ENCODE measurements around the gene MSI2.
A peak's percentile ranks its signal among the peaks of the same experiment; 100 is the strongest.

MSI2 gene

DNA sequence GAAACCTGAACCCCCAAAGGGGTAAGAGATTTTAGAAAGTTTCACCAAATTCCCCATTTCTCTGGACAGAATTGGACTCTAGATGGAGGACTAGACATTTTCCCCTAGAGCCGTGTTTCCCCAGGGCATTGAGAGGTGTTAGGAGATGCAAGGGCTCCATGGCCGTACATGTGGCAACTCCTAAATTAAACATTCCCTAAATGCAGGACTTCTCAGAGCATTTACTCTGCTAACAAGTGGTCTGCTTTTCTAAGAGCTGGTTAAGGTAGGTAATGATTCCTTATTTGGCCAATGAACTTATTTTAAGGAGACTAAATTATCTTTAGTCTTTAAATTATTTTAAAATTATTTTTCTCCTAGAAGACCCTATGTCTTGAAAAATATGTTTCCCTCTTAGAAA is 200.9 kb downstream of the MSI2 start:
- DNase-seq (ENCODE audit: low read depth in 2 of 2) = no peak

DNA sequence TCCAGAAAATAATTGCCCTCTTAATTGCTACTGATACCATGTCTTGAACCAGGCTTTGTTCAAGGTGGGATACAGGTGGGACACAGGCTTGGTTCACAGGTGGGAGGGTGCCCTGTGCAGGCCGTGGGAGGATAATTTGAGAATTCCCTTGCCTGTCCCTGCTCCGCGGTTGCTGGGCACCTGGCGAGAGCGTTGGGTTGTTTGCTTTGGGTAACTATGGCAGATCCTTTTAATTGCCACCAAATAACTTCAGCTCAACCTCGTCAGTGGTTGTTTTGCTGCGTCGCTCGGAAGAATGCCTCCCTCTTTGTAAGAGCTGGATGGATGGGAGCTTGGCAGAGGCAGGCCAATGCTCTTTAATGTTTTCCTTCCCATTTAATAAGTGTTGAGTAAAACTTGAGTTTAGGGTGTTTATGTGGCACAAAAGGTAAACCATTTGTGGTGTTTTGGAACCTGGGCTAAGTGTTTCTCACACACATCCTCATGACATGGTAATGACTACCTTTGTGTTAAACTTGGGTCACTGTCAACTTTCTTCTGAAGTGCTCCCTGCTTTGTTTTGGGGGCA is 202.5 kb downstream of the MSI2 start:
- DNase-seq (ENCODE audit: low read depth in 2 of 2) = no peak

DNA sequence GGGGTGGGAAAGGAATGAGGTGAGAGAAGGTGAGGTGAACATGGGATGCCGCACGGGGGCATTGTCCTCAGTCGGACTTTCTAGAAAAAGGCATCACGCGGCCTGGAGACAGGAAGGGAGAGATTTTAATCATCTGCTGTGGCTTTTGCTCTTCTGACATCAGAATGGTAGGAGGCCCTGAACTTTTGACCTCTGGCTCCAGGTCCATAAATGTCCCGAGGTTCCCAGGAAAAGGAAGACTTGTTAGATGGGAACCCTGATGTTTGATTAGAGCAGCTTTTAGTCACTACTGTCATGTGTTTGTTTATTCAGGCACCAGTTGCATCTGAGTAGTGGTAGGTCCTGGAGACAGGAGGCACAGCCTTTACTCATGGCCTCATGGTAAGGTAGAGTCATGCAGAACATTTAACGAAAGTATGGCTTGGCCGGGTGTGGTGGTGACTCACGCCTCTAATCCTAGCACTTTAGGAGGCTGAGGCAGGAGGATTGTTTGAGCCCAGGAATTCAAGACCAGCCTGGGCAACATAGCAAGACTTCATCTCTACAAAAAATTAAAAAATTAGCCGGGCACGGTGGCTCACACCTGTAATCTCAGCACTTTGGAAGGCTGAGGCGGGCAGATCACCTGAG is 203.1 kb downstream of the MSI2 start:
- peak in 1 of 2 donors; percentile 39 for DNase-seq (ENCODE audit: low read depth in 2 of 2)

DNA sequence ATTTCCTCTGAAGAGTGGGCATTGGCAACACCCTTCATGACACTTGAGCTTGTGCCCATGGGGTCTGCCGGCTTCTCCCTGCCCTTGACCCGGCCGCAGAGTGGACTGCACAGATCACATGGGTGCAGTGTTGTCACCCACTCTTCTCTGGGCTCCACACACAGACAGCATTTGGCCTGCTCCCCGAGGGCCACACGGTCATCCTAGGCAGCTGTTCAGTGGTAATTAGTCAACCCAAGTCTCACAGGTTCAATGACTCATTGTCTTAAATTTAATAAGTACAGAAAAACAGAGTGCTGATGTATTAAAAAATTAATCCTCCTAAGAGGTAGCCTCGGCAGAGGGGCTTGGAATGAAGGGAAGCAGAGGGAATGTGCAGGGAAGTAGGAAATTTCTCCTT is 204.8 kb downstream of the MSI2 start:
- peak in 1 of 2 donors; percentile 40 for DNase-seq (ENCODE audit: low read depth in 2 of 2)

DNA sequence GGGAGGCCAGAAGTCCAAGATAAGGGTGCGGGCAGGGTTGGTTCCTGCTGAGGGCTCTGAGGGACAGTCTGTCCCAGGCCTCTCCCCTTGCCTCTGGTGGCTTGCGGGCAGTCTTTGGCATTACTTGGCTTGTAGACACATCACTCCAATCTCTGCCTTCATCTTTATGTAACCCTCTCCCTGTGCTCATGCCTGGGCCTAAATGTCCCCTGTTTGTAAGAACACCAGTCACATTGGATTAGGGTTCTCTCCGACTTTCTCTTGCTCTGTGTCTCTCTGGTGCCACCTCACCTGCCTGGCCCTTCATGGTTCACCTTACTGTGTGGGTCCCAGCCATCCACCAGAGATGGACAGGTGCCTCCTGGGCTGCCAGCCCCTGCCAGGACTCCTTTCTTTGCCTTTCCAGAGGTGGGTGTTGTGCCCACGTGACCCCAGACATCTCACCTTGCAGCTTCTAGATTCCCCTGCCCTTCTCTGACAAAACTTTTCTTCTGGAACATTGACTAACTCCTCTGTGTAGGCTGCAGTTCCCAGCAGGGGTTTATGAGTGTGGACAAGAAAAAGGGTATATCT is 205.8 kb downstream of the MSI2 start:
- no peak for DNase-seq (ENCODE audit: low read depth in 2 of 2)

DNA sequence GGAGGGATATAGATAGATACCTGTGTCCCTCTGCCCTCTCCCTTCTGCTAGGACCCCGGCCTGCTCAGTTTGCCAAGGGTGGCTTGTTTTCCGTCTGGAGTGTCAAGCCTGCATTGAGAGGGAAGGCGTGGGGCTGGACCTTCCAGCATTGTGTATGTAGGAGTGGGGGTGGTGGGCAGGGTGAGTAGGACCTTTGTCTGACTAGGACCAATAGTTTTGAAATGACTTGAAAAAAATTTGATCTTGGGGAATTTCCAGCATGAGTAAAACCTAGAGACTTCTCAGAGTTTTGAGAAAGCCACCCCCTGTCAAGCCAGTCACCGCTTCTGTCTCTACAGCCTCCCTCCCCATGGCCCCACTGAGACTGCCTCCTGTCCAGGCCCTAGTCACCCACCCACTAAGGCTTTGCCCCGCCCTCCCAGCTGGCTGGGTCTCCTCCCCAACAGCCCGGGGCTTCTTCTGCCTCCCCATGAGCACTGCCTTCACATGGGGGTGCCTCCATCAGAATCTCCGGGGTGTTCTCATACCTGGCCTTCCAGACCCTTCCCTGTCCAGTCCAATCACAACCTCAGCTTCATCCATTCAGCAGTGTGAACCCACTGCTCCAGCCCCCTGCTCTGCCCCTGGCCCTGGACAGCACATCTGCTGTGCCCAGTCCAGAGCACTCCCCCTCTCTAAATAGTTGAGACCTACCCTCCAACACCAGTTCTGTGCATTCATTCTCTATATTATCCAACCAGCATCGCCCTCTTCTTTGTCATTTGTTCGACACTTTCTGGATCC is 207.0 kb downstream of the MSI2 start:
- DNase-seq (ENCODE audit: low read depth in 2 of 2) = peak; percentile 84 to 90

DNA sequence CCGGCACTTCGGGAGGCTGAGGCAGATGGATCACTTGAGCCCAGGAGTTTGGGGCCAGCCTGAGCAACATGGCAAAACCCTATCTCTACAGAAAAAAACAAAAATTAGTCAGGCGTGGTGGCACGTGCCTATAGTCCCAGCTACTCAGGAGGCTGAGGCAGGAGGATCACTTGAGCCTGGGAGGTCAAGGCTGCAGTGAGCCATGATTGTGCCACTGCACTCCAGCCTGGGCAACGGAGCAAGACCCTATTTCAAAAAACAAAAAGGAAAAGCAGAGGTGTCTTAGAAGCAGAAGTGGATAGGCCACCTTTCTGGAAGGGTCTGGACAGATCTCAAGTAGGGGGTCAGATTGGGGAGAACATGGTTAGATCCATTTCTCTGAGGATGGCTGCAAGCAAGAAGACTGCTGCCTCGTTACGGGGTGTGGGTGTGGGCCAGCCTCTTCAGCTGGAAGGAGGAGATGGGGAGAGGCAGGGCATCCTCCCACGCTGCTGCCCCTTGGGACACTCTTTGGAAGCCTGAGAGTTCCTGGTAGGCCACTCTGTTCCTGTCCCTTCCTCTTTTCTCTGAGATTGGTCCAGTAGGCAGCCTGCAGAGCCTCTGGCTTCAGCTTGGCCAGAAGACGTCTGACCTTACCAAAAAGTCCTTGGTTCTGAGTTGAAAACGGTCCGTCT is 208.0 kb downstream of the MSI2 start:
- DNase-seq (ENCODE audit: low read depth in 2 of 2) = no peak

DNA sequence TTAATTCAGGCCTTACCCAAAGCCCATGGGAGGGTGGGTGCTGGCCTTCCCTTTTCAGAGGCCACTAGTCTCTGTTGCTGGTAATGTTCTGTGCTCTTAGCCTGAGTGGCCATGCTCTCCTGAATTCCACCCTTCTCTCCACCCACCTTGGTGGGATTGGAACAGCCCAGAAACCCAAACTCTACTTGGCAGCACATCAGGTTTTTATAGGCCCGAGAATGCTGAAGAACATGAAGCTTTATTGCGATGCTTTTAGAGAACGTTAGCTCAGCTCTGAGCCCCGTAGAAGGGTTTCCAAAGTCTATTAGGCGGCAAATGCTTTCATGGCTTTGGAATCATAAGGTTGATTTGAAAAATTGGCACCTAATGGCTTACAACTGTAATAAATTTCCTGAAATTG is 209.3 kb downstream of the MSI2 start:
- DNase-seq (ENCODE audit: low read depth in 2 of 2) = no peak

DNA sequence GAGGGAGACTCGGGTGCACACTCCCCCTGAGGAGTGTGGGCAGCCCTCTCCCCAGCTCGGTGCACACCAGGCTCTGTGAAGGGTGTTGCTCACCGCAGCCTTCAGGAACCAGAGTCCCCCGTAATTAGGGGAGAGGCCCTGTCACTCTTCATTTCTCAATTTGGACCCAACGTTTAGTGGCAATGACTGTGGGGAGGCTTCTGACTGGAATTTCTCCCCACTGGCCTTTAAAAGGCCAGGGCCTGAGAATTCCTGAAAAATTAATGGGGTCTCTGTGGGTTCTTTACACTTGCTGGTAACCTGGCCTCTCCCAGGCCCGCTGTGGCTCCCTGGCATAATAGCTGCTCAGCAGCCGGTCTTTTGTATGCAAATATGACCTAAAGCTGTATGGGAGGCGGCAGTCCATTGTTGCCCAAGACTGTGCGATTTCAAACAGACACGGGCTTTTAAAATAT is 209.7 kb downstream of the MSI2 start:
- DNase-seq (ENCODE audit: low read depth in 2 of 2) = no peak

DNA sequence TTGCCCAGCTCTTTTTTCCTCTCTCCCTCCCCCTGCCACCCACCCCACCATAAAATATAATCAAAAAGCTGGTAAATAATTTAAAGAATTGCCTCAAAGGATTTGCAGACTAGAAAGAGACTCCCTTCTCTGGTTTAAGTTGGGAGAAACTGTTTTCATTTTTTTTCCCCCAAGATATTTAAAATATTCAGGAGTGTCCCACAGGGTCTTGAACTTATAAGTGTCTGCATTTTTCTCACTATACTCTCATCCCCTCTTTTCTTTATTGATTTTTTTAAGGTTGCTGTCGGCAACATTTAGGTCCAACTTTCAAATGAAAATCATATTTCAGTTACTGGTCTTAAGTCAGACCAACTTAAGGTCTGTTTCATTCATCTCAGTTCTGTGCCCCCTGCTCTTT is 210.2 kb downstream of the MSI2 start:
- DNase-seq (ENCODE audit: low read depth in 2 of 2) = no peak

DNA sequence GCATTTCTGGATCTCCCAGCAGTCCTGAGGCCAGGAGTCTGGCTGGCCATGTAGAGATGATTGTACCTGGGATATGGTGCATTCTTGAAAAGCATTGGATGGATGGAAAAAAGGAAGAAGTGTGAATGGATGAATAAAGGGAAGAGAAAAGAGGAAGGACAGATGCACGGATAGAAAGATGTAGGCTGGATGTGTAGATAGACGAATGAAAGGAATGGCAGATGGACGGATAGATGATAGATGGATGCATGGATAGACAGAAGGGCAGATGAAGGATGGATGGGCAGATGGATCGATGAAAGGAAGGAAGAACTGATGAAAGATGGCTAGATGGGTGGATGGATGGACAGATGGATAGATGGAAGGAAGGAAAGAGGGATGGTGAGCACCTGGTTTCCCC is 210.9 kb downstream of the MSI2 start:
- DNase-seq (ENCODE audit: low read depth in 2 of 2) = no peak

DNA sequence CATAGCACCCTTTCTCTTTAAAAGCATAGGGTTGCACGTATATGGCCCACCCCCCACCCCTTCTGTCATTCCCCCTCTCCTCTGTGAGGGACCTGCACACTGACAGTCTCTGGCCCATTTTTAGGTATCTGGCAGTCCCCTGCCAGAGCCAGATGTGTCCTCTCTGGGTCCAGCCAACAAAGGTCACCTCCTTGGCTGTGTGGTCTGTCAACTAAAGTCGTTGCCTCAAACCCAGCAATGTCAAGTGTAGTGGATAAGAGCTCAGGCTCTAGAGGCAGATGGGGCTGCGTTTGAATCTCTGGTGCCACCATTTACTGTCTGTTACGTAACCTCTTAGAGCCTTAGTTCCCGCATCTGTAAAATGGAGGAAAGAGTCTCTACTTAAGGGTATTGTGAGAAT is 211.5 kb downstream of the MSI2 start:
- DNase-seq (ENCODE audit: low read depth in 2 of 2) = no peak

DNA sequence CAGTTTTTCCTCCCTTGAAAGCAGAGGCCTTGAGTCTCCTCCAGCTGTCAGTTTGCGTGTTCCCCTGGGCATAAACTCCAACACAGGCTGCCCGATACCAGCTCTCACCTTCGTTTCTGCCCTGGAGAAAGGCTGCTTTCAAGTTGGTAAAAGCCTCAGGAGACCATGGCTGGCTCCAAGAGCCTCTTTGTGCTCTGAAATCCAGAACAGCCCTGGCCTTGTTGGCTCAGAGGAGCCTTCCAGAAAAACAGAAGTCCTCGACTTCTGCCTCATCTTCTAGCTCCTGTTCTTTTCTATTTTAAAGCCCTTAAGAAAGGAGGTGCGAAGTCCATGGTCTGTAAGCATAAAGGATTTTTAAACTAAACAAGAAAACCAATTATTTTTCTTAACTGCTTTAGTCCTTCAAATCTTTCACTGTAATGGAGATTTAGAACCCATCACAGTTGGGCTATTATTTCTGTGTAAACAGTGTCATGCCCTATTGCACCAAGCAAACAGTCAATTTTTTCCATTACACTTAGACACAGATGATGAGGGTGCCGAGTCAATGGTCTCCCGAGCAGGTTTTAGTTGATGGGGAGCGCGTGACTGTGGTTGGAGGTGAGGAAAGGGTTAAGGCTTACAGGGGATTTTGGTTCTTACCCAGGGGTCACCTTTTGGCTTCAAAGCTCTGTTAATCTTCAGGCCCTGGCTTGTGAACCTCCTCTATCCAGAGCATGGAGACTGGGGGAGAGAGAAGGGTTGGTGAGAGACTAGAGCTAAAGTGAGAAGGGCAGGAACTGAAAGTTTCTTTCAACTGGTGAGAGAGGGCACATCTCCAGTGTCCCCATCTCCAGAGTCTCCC is 212.8 kb downstream of the MSI2 start:
- DNase-seq (ENCODE audit: low read depth in 2 of 2) = no peak

DNA sequence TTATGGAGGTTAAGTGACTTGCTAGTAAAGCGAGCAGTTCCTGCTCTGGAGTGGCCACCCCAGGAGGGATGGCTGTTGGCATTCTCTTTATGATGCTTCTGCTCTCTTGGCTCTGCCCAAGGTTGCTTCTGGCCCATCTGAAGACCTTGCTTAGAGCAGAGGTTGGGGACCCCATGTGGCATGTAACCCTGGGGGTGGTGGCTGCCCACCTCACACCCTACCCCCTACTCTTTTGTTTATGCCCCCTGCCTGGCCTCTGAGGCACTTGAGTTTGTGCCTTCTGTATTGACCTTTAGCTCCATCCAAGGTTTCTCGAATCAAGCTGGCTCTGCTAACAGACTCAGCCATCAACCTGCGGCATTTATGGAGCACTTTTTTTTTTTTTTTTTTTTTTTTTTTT is 214.6 kb downstream of the MSI2 start:
- DNase-seq (ENCODE audit: low read depth in 2 of 2) = no peak

DNA sequence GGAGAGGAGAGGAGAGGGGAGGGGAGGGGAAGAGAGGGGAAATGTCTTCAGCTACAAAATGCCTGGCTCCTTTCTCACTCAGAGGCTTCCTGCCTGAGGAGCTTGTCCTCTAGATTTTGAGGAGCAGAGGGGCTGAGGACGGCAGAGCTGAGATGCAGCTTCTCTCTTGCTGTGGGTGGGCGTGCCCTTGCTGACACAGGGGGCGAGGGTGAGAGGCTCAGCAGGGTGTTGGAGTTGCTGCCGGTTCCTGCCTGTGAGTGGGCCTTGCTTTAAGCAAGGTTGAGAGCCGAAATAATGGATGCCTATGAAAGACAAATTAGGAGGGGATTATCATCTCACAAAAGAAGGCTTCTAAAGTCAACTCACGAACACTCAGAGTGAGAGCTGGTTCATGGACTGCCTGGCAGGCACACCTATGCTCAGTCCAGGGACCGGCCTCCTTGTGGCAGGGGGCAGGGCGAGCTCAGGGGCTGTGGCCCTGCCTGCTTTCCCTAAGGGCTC is 215.6 kb downstream of the MSI2 start:
- DNase-seq (ENCODE audit: low read depth in 2 of 2) = no peak

DNA sequence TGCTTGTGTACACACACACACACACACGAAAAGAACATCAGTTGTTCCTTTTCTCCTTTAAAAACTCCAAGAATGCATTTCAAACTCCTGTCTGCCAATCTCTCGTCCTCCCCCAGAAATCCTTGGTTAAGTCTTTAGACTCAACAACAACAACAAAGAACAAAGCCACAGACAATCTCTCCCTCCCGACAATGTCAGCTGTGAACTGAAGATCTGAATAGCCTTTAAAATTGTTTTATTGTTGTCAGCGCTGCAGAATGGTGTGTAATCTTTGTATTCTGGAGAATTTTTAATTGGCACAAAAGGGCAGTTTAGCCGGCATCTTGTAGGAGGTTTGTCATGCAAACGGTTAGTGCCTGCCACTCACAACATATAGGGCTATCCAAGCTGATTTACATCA is 219.5 kb downstream of the MSI2 start:
- DNase-seq (ENCODE audit: low read depth in 2 of 2) = no peak

DNA sequence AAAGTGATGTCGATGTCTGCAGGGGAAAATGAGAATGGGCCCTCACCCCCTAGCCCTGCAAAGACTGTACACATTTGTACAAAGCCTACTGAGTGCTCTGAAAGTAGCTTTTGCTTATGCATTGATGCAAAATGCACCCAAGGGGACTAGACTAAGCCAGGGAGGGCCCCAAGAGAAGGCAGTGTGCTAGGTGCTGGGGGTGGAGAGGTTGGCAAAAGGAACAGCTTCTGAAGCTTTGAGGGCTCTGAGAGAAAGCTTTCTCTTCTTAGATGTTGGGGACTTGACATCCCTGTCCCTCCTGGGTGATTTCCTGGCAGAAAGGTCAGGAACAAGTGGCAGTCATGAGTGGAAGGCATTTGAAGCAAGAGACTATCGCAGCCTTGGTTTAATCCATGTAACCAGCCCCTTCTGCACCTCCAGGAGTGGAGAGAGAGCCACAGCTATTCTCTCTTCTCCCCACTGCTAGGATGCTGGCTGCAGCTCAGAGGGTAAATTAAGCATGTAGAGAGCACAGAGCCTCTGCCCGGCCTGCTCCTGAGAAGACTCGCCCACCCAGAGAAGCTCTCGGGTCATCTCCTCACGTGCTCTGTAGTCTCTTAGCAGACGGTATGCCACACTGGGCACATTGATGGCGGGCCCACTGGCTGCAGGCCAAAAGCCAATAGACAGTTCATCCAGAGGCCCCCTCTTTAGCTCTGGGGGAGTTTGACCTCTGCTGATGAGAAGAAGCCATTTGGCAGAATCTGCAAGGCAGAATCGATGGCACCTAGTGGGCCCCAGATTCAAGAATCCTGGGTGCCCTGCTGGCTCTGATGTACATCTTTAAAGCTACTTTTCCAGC is 221.4 kb downstream of the MSI2 start:
- no peak for DNase-seq (ENCODE audit: low read depth in 2 of 2)

DNA sequence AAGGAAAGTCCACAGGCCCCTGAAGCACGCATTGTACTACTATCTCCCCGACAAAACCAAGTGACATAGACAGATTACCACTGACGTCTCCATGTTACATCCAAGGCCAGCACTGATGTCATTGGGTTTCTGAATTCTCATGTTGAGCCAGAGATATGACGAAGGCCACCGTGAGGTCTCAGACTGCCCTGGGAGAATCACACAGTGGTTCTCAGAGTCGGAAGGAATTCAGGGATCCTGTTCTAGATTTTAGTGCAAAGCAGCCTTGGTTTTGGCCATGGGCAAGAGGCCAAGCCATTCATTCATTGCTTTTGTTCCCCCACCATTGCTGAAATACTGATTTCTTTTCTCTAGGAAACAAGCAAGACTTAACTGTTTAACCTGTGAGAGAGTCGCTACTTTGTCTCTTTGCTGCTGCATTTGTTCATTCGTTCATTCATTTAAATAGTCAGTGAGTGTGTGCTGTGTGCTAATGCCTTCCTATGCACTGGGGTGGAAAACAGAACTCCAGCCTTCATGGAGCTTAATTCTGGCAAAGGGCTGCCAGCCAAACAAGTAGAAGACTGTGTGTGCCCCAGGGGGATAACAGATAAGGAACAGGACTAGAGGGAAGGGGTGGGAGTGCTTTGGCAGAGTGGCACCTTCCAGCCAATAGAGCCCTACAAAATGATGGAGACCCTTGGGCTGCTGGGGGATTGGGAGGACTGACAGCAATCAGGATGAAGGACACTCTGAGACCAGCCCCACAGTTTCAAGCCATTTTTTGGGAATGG is 222.3 kb downstream of the MSI2 start:
- no peak for DNase-seq (ENCODE audit: low read depth in 2 of 2)

DNA sequence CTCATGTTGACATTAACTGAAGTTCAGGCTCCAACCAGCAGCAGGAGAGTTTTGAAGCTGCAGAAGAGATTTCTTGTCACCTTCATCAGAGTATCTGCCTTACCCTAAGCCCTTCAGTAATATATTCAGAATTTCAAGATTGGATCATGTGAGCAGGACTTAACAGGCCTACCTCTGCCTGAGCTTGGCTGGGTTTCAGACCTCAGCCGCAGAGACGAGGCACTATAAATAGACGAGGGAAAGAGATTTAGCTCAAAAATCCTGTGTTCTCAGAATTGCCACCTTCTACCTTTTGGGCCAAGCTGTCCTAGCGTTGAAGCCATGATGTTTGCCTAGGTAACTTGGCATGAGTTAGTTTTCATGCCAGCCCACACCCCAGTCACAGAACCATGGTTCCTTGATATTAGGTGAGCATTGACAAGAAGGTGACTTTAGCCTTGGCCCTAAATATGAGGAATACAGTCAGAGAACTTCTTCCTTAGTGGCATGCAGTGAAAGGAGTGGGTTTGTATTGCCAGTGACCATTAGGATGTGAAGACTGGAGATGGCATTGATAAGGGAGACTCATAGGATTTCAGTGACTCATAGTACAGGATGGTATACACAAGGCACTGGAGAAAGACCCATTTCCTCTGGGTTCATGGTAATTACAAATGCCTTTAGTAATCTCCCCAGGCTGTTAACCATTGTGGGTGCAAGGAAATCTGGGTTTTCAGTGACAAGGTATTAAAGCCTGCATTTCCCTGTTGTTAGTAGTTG is 224.3 kb downstream of the MSI2 start:
- no peak for DNase-seq (ENCODE audit: low read depth in 2 of 2)

Measured in stimulated activated CD8-positive, alpha-beta memory T cell treated with anti-CD3 and anti-CD28 coated beads, Interleukin-15, amount 100 ng/mL, for 48 hours (primary cell).